Tibial nerve (tissue), 4 donors: Measurements from ENCODE around the gene PPT2.

Experiments
- CTCF ChIP-seq, 5 experiments: fragments of 200-600 bp in 3 of 5; fragments of 450-650 bp in 2 of 5; sonication (generic) in 3 of 5; IDR thresholded peaks; one replicate each; pipeline ENCODE4 v1.5.1; 2016 to 2019; ENCODE audit warnings: antibody characterized with exemption in 5 of 5, mild to moderate bottlenecking in 3 of 5, moderate library complexity in 2 of 5
- EP300 ChIP-seq, 2 donors: sonication (generic); formaldehyde crosslinking; IDR thresholded peaks; one replicate each; pipeline ENCODE4 v1.6.1; 2017; ENCODE audit warnings: antibody characterized with exemption in 2 of 2, mild to moderate bottlenecking in 1 of 2

DNA sequence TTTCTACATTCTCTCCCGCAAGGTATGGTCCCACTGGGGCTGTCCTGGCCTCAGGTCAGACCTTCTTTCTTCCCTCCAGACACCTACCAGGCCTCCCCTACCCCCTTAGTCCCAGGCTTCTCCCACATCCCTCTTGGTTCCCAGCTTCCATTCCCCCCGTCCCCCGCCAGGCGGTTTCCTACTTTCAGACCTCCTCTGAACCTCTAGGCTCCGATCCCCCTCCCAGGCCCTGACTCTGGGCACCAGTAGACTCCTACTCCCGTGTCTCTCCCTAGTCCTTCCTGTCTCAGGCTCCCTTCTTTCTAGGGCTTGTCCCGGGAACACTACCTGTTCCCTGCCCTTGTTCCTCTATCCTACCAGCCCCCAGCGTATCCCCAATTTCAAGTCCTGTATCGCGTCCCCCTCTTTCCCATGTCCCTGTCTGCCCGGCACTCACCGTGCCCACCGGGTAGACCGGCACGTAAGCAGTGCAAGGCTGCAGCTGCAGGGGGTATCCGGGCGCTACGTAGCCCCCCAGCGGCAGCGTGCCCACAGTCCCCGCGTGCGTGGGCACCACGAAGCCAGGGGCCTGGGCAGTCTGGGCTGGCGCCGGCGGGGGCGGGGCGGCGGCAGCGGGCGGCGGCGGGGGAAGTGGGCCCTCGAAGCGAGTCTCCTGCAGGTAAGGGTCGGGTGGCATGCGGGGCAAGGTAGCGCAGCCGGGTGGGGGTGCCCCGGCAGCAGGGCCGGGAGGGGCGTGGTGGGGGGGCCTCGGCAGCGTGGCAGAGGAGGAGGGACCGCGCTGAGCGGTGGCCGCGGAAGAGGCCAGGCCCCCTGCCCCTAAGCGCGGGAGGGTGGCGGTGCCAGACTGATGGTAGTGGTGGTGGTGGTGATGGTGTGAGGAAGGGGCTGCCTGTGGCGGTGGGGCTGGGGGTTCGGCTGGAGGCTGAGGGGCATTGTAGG lies 3.7 kb upstream of the PPT2 start:
- TF ChIP-seq CTCF (IDR thresholded peaks at IDR 0.05): no peak
- no peak for TF ChIP-seq EP300 (IDR thresholded peaks at IDR 0.05)
